AG09309 (cell line): ENCODE results near the gene GMPPB.

Source experiments
- DNase-seq: peaks from one replicate; pipeline ENCODE4 v3.0.0-alpha.2; 2010; ENCODE audit warnings: low read depth
- H3K4me3 ChIP-seq: 2 replicates; pipeline ENCODE4 v1.5.1; 2011; ENCODE audit warnings: mild to moderate bottlenecking, low read depth, low read length, moderate library complexity; ENCODE audit not compliant: control insufficient read depth
- TF ChIP-seq, protein P1 (sequence below): IDR thresholded peaks from 2 replicates; pipeline ENCODE4 v1.5.1; 2011; ENCODE audit warnings: mild to moderate bottlenecking, low read depth, low read length, inconsistent platforms; ENCODE audit not compliant: insufficient read depth, control insufficient read depth; ENCODE audit errors: missing control alignments

Gene GMPPB

DNA sequence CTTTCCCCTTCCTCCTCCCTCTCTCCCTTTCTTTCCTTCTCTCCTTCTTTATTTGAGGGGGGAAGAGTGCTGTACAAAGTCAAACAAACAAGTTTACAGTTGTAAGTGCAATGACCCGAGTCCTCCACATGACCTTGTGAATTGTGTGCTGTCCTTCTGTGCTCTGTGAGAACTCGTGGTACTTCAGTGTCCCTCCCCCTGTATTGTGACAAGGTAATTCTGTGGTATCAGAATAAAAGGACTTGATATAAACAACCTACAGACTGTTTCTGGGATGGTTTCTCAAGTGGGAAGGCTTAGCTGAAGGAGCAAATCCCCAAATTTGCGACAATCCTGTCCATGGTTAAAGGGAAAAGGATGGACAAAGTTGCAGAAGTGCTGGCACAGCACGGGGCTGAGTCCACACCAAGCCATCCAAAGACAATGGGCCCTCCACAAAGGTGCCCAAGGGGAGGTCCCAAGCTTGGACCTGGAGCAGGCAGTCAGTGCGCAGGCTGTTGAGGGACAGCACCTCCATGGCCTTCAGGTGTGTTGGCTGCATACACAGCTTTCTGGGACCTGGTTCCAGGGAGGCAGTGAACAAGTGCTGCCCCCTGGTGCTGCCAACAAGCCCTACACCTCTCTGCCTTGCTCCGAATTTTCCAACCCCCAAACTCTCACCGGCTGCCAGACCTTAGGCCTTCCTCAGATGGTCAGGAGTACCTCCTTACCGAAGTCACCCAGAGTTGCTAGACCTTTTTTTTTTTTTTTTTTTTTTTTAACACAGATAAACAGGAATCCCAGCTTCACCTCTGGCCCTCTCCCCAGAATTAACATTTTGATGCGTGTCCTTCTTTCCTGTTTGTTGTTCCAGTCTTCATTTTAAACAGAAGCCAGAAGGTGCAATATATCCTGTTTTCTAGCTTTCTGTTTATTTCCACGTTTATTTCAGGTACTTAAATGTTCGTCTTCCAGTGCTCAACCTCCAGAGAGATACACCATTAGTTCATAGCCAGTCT, 52.2 kb downstream of the GMPPB start:
- no peak for DNase-seq
- no peak overlapping the region for H3K4me3 ChIP-seq
- TF ChIP-seq, protein P1, sequence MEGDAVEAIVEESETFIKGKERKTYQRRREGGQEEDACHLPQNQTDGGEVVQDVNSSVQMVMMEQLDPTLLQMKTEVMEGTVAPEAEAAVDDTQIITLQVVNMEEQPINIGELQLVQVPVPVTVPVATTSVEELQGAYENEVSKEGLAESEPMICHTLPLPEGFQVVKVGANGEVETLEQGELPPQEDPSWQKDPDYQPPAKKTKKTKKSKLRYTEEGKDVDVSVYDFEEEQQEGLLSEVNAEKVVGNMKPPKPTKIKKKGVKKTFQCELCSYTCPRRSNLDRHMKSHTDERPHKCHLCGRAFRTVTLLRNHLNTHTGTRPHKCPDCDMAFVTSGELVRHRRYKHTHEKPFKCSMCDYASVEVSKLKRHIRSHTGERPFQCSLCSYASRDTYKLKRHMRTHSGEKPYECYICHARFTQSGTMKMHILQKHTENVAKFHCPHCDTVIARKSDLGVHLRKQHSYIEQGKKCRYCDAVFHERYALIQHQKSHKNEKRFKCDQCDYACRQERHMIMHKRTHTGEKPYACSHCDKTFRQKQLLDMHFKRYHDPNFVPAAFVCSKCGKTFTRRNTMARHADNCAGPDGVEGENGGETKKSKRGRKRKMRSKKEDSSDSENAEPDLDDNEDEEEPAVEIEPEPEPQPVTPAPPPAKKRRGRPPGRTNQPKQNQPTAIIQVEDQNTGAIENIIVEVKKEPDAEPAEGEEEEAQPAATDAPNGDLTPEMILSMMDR, result peak; percentile 95

DNA sequence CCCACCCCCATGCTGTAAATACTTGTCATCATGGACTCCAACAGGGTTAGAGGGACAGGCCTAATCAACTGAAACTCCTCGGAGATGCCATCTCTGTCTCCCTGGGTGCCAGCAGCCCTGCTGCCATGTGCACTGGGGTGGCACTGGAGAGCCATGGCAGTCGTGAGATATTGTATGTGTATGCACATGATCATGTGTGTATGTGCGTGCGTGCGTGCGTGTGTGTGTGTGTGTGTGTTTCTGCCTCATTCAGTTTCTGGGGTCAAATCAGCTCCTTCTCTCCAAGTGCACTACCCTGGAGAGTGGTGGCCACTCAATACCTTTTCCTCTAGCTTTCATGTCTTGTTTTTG, 52.8 kb downstream of the GMPPB start:
- no peak overlapping the region for H3K4me3 ChIP-seq
- no peak for DNase-seq
- TF ChIP-seq, protein P1, result no peak
